Keratinocyte (primary cell): Measurements from ENCODE around the gene HID1. TPM values are rescaled to one million over a fixed set of nuclear protein-coding genes. Genes with fewer than 3 reads are reported as not detected.
A peak's percentile ranks its signal among the peaks of the same experiment; 100 is the strongest.

Experiments
- DNase-seq: peaks from one replicate; pipeline ENCODE4 v3.0.0-alpha.2; 2011; ENCODE audit warnings: low read depth, missing footprints, low spot score
- FAIRE-seq: peaks from 2 replicates; lab custom pipeline; 2011; peaks lifted over from hg19 to GRCh38; lab: Jason Lieb, UNC
- H2AFZ ChIP-seq: 2 replicates; pipeline ENCODE4 v1.6.0; 2012; ENCODE audit warnings: low read length, control low read depth, inconsistent platforms; ENCODE audit not compliant: control insufficient read depth
- H3K27ac ChIP-seq: 2 replicates; pipeline ENCODE4 v1.5.1; 2011; ENCODE audit warnings: low read length; ENCODE audit not compliant: control insufficient read depth, insufficient read depth
- H3K27me3 ChIP-seq: 3 replicates; pipeline ENCODE4 v1.6.0; 2011; ENCODE audit warnings: low read length; ENCODE audit not compliant: control insufficient read depth, insufficient read depth; ENCODE audit errors: extremely low read depth
- H3K36me3 ChIP-seq, 2 experiments: 2 replicates in 1 of 2; 3 replicates in 1 of 2; pipeline ENCODE4 v1.5.1; 2011; ENCODE audit warnings: low read length in 2 of 2, mild to moderate bottlenecking in 1 of 2; ENCODE audit not compliant: control insufficient read depth in 2 of 2, insufficient read depth in 2 of 2; ENCODE audit errors: extremely low read depth in 1 of 2
- H3K4me1 ChIP-seq: 3 replicates; pipeline ENCODE4 v1.5.1; 2011; ENCODE audit warnings: low read length; ENCODE audit not compliant: control insufficient read depth, insufficient read depth; ENCODE audit errors: extremely low read depth
- H3K4me2 ChIP-seq: 3 replicates; pipeline ENCODE4 v1.6.0; 2011; ENCODE audit warnings: low read depth, low read length; ENCODE audit not compliant: control insufficient read depth, insufficient read depth; ENCODE audit errors: extremely low read depth
- H3K4me3 ChIP-seq, 3 experiments: fragments of 200-600 bp in 1 of 3; sonication (generic) in 1 of 3; 2 replicates in 2 of 3; 3 replicates in 1 of 3; pipeline ENCODE4 v1.5.1; 2011 to 2016; ENCODE audit warnings: low read length in 3 of 3, mild to moderate bottlenecking in 3 of 3, control low read depth in 2 of 3, inconsistent platforms in 1 of 3, low read depth in 1 of 3, mixed read lengths in 1 of 3, mixed run types in 1 of 3, moderate library complexity in 1 of 3; ENCODE audit not compliant: control insufficient read depth in 2 of 3, insufficient read depth in 2 of 3; ENCODE audit errors: extremely low read depth in 1 of 3
- H3K79me2 ChIP-seq: 2 replicates; pipeline ENCODE4 v1.6.0; 2012; ENCODE audit warnings: low read length; ENCODE audit not compliant: control insufficient read depth, insufficient read depth
- H3K9ac ChIP-seq: 3 replicates; pipeline ENCODE4 v1.6.0; 2011; ENCODE audit warnings: low read length; ENCODE audit not compliant: control insufficient read depth, insufficient read depth; ENCODE audit errors: extremely low read depth
- H3K9me1 ChIP-seq: 3 replicates; pipeline ENCODE4 v1.6.0; 2011; ENCODE audit warnings: low read length; ENCODE audit not compliant: control insufficient read depth, insufficient read depth; ENCODE audit errors: extremely low read depth
- H3K9me3 ChIP-seq: 2 replicates; pipeline ENCODE4 v1.5.1; 2012; ENCODE audit warnings: low read depth, low read length; ENCODE audit not compliant: control insufficient read depth
- H4K20me1 ChIP-seq: 3 replicates; pipeline ENCODE4 v1.6.0; 2011; ENCODE audit warnings: low read length; ENCODE audit not compliant: control insufficient read depth, insufficient read depth; ENCODE audit errors: extremely low read depth
- CTCF ChIP-seq, 3 experiments: IDR thresholded peaks in 1 of 3; conservative IDR thresholded peaks in 1 of 3; optimal IDR thresholded peaks in 1 of 3; 2 replicates in 2 of 3; 3 replicates in 1 of 3; pipeline versions ENCODE3 to v1.5.1; 2011; ENCODE audit warnings: low read length in 3 of 3, mild to moderate bottlenecking in 3 of 3, moderate library complexity in 2 of 3, control low read depth in 1 of 3, inconsistent platforms in 1 of 3; ENCODE audit not compliant: insufficient read depth in 2 of 3; ENCODE audit errors: extremely low read depth in 1 of 3
- EZH2 ChIP-seq: IDR thresholded peaks from one replicate; pipeline ENCODE4 v1.6.1; 2012; ENCODE audit warnings: inconsistent platforms, mild to moderate bottlenecking, low read length, moderate library complexity
- dilution Hi-C: fragments of 300-500 bp; cut with MboI; formaldehyde crosslinking; loops from one replicate; pipeline ENCODE4 v1.7.0; 2020; ENCODE audit warnings: low sequenced_read_pairs; ENCODE audit not compliant: extremely low pct_ligation_motif_present
- polyA plus RNA-seq, 5 experiments: library from polyadenylated mRNA; depleted of rRNA in 3 of 5; stranded (reverse) in 3 of 5; stranded (forward) in 1 of 5; unstranded in 1 of 5; fragments of >200 nt; gene quantifications; 1 replicate in 1 of 5; 2 replicates in 3 of 5; 3 replicates in 1 of 5; pipeline versions ENCODE4 v1.2.1 to v1.2.3, GENCODE V29; 2011 to 2012; ENCODE audit warnings: missing spikeins in 2 of 5, low read depth in 1 of 5, low replicate concordance in 1 of 5

Gene HID1
- polyA plus RNA-seq, 1 donor (not counting 4 experiments of a cell fraction or from before 2014, with no cell fraction given) = 0.33 TPM

GRCh38 chr17:75011401-75012095 is 39.0 kb upstream of the HID1 start:
- Histone ChIP-seq H3K27ac (peak overlapping the region; percentile 61), H3K79me2 (peaks cover 23% of the 10 kb centered on the region), H2AFZ (peak overlapping the region; percentile 94), H3K36me3 (peaks cover 0 to 1% of the 10 kb centered on the region in 2 experiments), H4K20me1 (no peaks in the 10 kb centered on the region), H3K9me3 (no peaks in the 10 kb centered on the region), H3K9ac (peak overlapping the region; percentile 76), H3K4me2 (peak overlapping the region; percentile 98), H3K4me1 (peaks cover 21% of the 10 kb centered on the region), H3K27me3 (no peaks in the 10 kb centered on the region), H3K4me3 (peak overlapping the region in 2 of 3 experiments; percentile 75 to 90), H3K9me1 (peaks cover 4% of the 10 kb centered on the region)
- DNase-seq (no peak), FAIRE-seq (no peak)
- no peak for TF ChIP-seq CTCF (optimal IDR thresholded peaks at IDR 0.05 in 1 of 3, IDR thresholded peaks at IDR 0.05 in 1 of 3, conservative IDR thresholded peaks at IDR 0.05 in 1 of 3; ENCODE audit: extremely low read depth in 1 of 3, insufficient read depth in 2 of 3, low read length in 3 of 3)
- TF ChIP-seq EZH2 = no peak
- dilution Hi-C loops = no loop called here

GRCh38 chr17:75010683-75011400 is 38.3 kb upstream of the HID1 start:
- Histone ChIP-seq H3K9ac (no peak overlapping the region), H3K4me2 (peak overlapping the region; percentile 98)

More at GRCh38 chr17:75010683-75011400, 38.3 kb upstream of the HID1 start:
- FAIRE-seq = peak; percentile 32
- dilution Hi-C loops = no loop called here
- Histone ChIP-seq H3K27me3 (no peaks in the 10 kb centered on the region), H3K79me2 (peaks cover 20% of the 10 kb centered on the region), H3K4me3 (no peak overlapping the region), H3K9me3 (no peaks in the 10 kb centered on the region), H3K36me3 (no peaks in the 10 kb centered on the region), H4K20me1 (no peaks in the 10 kb centered on the region), H3K4me1 (peaks cover 21% of the 10 kb centered on the region), H3K9me1 (peaks cover 4% of the 10 kb centered on the region), H2AFZ (peak overlapping the region; percentile 94), H3K27ac (peak overlapping the region; percentile 61)
- DNase-seq = no peak
- TF ChIP-seq CTCF (optimal IDR thresholded peaks at IDR 0.05 in 1 of 3, IDR thresholded peaks at IDR 0.05 in 1 of 3, conservative IDR thresholded peaks at IDR 0.05 in 1 of 3; ENCODE audit: extremely low read depth in 1 of 3, insufficient read depth in 2 of 3, low read length in 3 of 3) = peak in 1 of 3 experiments; percentile 23
- TF ChIP-seq EZH2 = no peak
